Gastrocnemius medialis (tissue), 4 donors: ENCODE results near the gene IL34. TPM values are rescaled to one million over a fixed set of nuclear protein-coding genes. Genes with fewer than 3 reads are reported as not detected.

Source experiments
- ATAC-seq, 2 donors: fragments of 150-250 bp; one replicate each; pipeline ENCODE4 v1.9.1; 2016
- DNase-seq, 2 donors: peaks; one replicate each; pipeline ENCODE4 v3.0.0-alpha.2; 2019
- H3K27ac ChIP-seq, 4 donors: fragments of 200-600 bp; sonication (generic); 1 replicate in 1 of 4; 2 replicates in 3 of 4; pipeline ENCODE4 v1.5.1; 2016 to 2018; ENCODE audit warnings: mild to moderate bottlenecking in 2 of 4, moderate library complexity in 1 of 4
- H3K27me3 ChIP-seq, 3 donors: fragments of 200-600 bp; sonication (generic) in 2 of 3; 1 replicate in 1 of 3; 2 replicates in 2 of 3; pipeline versions ENCODE4 v1.5.1 to v1.6.0; 2016 to 2019; ENCODE audit warnings: mild to moderate bottlenecking in 1 of 3, moderate library complexity in 1 of 3
- H3K36me3 ChIP-seq, 2 donors: fragments of 200-600 bp; sonication (generic) in 1 of 2; one replicate each; pipeline ENCODE4 v1.5.1; 2017 to 2018
- H3K4me1 ChIP-seq, 2 donors: fragments of 200-600 bp; sonication (generic) in 1 of 2; one replicate each; pipeline ENCODE4 v1.5.1; 2016 to 2017; ENCODE audit warnings: mild to moderate bottlenecking in 2 of 2
- H3K4me3 ChIP-seq, 4 donors: fragments of 200-600 bp; sonication (generic) in 3 of 4; 1 replicate in 1 of 4; 2 replicates in 3 of 4; pipeline ENCODE4 v1.5.1; 2016 to 2019; ENCODE audit warnings: mild to moderate bottlenecking in 2 of 4
- H3K9me3 ChIP-seq, 3 donors: fragments of 200-600 bp; sonication (generic) in 2 of 3; 1 replicate in 1 of 3; 2 replicates in 2 of 3; pipeline ENCODE4 v1.5.1; 2016 to 2019
- POLR2A ChIP-seq, 2 donors: fragments of 450-650 bp; IDR thresholded peaks; one replicate each; pipeline ENCODE4 v1.6.1; 2017; ENCODE audit warnings: antibody characterized with exemption in 2 of 2, mild to moderate bottlenecking in 2 of 2, moderate library complexity in 2 of 2
- in situ Hi-C, 4 donors: fragments of 200-750 bp; cut with MboI; loops; one replicate each; pipeline versions ENCODE4 v1.15.0 to v1.8.0; 2017; ENCODE audit warnings: low sequenced_read_pairs in 4 of 4
- intact Hi-C: fragments of 100-400 bp; cut with DNase I; formaldehyde crosslinking; loops from one replicate; pipeline ENCODE4 v1.15.1; 2023; ENCODE audit warnings: low total_unique reads
- total RNA-seq, 4 donors: library from RNA; depleted of rRNA; stranded (reverse); fragments of >200 nt; gene quantifications; one replicate each; pipeline versions ENCODE4 v1.1.0 to v1.2.3, GENCODE V29; 2016
- TF ChIP-seq, protein P1 (sequence below), 5 experiments: fragments of 450-650 bp in 3 of 5; fragments of 200-600 bp in 2 of 5; sonication (generic) in 2 of 5; IDR thresholded peaks in 4 of 5; conservative IDR thresholded peaks in 1 of 5; 1 replicate in 4 of 5; 2 replicates in 1 of 5; pipeline ENCODE4 v1.5.1; 2016 to 2019; ENCODE audit warnings: antibody characterized with exemption in 5 of 5, mild to moderate bottlenecking in 3 of 5, moderate library complexity in 3 of 5

The IL34 gene
- total RNA-seq, 4 donors from 2014 or later: 0.71 to 93.0 (median 22.1) TPM

DNA sequence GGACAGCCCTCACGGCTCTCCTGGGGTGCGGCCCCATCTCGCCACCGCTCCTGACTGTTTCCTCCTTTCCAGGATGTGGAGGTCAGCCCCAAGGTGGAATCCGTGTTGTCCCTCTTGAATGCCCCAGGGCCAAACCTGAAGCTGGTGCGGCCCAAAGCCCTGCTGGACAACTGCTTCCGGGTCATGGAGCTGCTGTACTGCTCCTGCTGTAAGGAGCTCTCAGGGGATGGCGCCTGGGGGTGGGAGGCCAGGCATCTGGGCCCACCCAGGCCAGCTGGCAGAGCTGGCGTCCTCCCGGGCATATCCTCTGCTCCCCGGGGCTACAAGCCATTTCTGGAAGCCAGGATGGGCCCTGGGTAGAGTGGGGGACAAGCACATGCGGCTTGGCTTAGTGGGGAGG lies 13.2 kb downstream of the IL34 start:
- Histone ChIP-seq H3K9me3 (no peaks in the 10 kb centered on the region), H3K4me3 (no peak overlapping the region), H3K36me3 (peaks cover 0 to 18% of the 10 kb centered on the region in 2 donors), H3K27me3 (no peaks in the 10 kb centered on the region), H3K4me1 (no peaks in the 10 kb centered on the region), H3K27ac (no peak overlapping the region)
- DNase-seq: no peak
- TF ChIP-seq POLR2A (IDR thresholded peaks at IDR 0.05): no peak
- TF ChIP-seq, protein P1, sequence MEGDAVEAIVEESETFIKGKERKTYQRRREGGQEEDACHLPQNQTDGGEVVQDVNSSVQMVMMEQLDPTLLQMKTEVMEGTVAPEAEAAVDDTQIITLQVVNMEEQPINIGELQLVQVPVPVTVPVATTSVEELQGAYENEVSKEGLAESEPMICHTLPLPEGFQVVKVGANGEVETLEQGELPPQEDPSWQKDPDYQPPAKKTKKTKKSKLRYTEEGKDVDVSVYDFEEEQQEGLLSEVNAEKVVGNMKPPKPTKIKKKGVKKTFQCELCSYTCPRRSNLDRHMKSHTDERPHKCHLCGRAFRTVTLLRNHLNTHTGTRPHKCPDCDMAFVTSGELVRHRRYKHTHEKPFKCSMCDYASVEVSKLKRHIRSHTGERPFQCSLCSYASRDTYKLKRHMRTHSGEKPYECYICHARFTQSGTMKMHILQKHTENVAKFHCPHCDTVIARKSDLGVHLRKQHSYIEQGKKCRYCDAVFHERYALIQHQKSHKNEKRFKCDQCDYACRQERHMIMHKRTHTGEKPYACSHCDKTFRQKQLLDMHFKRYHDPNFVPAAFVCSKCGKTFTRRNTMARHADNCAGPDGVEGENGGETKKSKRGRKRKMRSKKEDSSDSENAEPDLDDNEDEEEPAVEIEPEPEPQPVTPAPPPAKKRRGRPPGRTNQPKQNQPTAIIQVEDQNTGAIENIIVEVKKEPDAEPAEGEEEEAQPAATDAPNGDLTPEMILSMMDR (IDR thresholded peaks at IDR 0.05 in 4 of 5, conservative IDR thresholded peaks at IDR 0.05 in 1 of 5): no peak
- intact Hi-C loops: no loop called here
- in situ Hi-C loops: loop anchor here in 3 of 4 donors (10.0 to 25.0 kb wide), 3 partner anchors 125 to 297 kb away; no protein-coding TSS in a partner anchor
- ATAC-seq: no peak

DNA sequence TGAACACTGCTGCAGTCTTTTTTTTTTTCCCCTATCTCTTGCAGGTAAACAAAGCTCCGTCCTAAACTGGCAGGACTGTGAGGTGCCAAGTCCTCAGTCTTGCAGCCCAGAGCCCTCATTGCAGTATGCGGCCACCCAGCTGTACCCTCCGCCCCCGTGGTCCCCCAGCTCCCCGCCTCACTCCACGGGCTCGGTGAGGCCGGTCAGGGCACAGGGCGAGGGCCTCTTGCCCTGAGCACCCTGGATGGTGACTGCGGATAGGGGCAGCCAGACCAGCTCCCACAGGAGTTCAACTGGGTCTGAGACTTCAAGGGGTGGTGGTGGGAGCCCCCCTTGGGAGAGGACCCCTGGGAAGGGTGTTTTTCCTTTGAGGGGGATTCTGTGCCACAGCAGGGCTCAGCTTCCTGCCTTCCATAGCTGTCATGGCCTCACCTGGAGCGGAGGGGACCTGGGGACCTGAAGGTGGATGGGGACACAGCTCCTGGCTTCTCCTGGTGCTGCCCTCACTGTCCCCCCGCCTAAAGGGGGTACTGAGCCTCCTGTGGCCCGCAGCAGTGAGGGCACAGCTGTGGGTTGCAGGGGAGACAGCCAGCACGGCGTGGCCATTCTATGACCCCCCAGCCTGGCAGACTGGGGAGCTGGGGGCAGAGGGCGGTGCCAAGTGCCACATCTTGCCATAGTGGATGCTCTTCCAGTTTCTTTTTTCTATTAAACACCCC lies 13.8 kb downstream of the IL34 start:
- intact Hi-C loops (no loop called here), in situ Hi-C loops (loop anchor here in 3 of 4 donors (10.0 to 25.0 kb wide), 3 partner anchors 125 to 298 kb away; no protein-coding TSS in a partner anchor)
- Histone ChIP-seq H3K27me3 (no peaks in the 10 kb centered on the region), H3K4me3 (no peak overlapping the region), H3K4me1 (no peaks in the 10 kb centered on the region), H3K27ac (no peak overlapping the region), H3K9me3 (no peaks in the 10 kb centered on the region), H3K36me3 (peaks cover 0 to 23% of the 10 kb centered on the region in 2 donors)
- TF ChIP-seq, protein P1 (IDR thresholded peaks at IDR 0.05 in 4 of 5, conservative IDR thresholded peaks at IDR 0.05 in 1 of 5): no peak
- no peak for TF ChIP-seq POLR2A (IDR thresholded peaks at IDR 0.05)
- DNase-seq (no peak), ATAC-seq (no peak)

GRCh38 chr16:70660672-70661350 lies 14.5 kb downstream of the IL34 start:
- Histone ChIP-seq H3K4me1 (no peaks in the 10 kb centered on the region), H3K27me3 (no peaks in the 10 kb centered on the region), H3K27ac (no peak overlapping the region), H3K4me3 (no peak overlapping the region), H3K36me3 (peaks cover 0 to 30% of the 10 kb centered on the region in 2 donors), H3K9me3 (no peaks in the 10 kb centered on the region)
- TF ChIP-seq POLR2A (IDR thresholded peaks at IDR 0.05): no peak
- intact Hi-C loops: no loop called here
- DNase-seq (no peak), ATAC-seq (no peak)
- in situ Hi-C loops: loop anchor here in 2 of 4 donors (25.0 kb wide), 1 partner anchor 299 kb away; no protein-coding TSS in a partner anchor

- Histone ChIP-seq H3K36me3 (peaks cover 0 to 37% of the 10 kb centered on the region in 2 donors), H3K4me3 (no peak overlapping the region), H3K27me3 (no peaks in the 10 kb centered on the region), H3K4me1 (no peaks in the 10 kb centered on the region), H3K9me3 (no peaks in the 10 kb centered on the region), H3K27ac (no peak overlapping the region)
- no peak for TF ChIP-seq POLR2A (IDR thresholded peaks at IDR 0.05)
- TF ChIP-seq, protein P1 (IDR thresholded peaks at IDR 0.05 in 4 of 5, conservative IDR thresholded peaks at IDR 0.05 in 1 of 5): no peak
- ATAC-seq: no peak
- intact Hi-C loops: no loop called here
- DNase-seq: no peak
- in situ Hi-C loops: loop anchor here in 2 of 4 donors (25.0 kb wide), 1 partner anchor 299 kb away; no protein-coding TSS in a partner anchor
Measured at GRCh38 chr16:70661534-70661917, 15.2 kb downstream of the IL34 start.
